GM19372 (cell line): ENCODE measurements around the gene CAMK1.

Source experiments
- ATAC-seq: cut with Tn5 transposase; IDR thresholded peaks from one replicate; pipeline ENCODE4 v1.9.1; 2021; ENCODE audit warnings: mild to moderate bottlenecking, low read depth, moderate library complexity; ENCODE audit not compliant: unreplicated experiment

Gene CAMK1

GRCh38 chr3:9769426-9770275 is at the start of gene CAMK1:
CAMK1 (minus strand) TSS chr3:9769947; CDS start chr3:9767749, 2,198 bp downstream.
- ATAC-seq, result no peak

DNA sequence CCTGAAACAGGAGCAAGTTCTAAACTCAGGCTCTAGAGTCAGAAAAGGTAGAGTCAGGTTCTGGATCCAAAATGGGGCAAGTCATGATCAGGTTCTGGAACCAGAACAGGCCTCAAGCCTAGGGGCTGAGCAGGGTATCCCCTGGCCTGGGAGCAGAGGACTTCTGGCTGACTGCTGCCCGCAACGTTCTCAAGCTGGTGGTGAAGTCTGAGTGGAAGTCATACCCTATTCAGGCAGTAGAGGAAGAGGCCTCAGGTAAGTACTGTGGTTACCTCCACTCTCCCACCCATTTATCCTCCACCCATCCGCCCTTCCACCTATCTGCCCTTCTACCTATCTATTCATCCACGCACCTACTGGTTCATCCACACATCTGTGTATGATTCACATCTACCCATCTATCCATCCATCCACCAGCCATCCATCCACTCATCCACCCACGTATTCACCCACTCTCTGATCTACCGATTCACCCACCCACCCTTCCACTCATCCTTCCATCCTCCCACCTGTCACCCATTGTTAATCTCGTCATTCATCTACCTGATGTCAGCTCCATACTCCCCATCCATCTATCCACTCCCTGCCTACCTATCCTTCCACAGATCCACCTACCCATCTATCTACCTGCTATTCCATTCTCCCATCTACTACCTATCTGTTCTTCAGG is 49.1 kb upstream of the CAMK1 start:
- ATAC-seq, result no peak

- no peak for ATAC-seq
These were observed 47.7 kb upstream of the CAMK1 start for GRCh38 chr3:9817436-9817835.

- ATAC-seq, result no peak
These were observed 46.2 kb upstream of the CAMK1 start for GRCh38 chr3:9815986-9816385.

DNA sequence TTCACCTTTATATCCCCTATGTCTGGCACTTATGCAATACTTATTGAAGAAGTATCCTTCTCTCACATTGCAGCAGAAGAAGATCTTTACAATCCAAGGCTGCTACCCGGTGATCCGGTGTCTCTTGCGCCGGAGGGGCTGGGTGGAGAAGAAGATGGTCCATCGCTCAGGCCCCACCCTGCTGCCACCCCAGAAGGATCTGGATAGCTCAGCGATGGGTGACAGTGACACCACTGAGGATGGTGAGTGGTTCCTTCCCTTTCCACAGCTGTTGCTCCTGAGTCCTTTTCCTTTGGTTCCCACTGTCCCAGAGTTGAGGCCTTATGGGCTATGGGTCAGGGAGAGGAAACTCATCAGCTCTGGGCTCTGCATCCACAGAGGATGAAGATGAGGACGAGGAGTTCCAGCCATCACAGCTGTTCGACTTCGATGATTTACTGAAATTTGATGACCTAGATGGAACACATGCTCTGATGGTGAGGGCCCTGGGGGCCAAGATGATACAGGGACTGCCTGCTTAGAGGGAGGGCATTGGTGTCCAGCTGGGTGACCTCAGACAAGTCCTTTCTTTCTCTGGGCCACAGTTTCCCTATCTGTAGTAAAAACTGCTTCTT is 43.2 kb upstream of the CAMK1 start:
- no peak for ATAC-seq

DNA sequence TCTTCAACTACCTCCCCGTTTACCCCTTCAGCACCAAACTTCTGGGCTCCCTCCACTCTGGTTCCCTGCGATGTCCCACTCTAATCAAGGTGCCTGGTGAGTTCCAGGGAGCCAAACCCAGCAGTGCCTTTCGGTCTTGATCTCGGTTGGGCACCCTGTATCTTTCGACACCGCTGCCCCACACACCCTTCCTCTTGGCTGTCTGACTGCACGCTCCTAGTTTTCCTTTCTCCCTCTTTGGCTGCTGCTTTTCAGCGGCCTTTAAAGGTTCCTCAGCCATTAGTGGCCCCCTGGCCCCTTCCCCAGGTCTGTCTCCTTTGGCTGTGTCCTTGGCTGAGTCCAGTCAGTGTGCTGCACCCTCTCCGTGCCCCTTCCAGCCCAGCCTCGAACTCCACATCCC is 41.1 kb upstream of the CAMK1 start:
- no peak for ATAC-seq

- no peak for ATAC-seq
These were observed 40.7 kb upstream of the CAMK1 start for GRCh38 chr3:9810433-9810770.

GRCh38 chr3:9809615-9810432 is 40.1 kb upstream of the CAMK1 start, which contains the start of gene TTLL3:
TTLL3 (plus strand) TSS chr3:9810262; CDS start chr3:9810662, 400 bp downstream.
- peak; percentile 47 for ATAC-seq

DNA sequence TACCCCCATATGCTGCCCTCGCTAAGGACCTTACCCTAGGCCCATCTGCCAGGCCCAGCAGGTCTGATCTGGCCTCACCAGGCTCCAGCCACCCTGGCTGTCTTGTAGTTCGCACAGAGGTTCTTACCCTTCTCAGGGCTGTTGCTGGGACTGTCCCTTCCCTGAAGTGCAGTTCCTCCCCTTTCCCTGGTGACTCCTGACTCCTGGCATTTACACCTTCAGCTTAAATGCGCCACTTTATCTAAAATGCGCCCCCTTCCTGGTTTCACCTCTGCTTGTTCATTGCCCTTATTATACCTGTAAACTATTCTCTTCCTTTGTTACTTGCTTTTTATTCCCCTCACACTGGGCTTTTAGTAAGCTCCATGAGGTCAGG is 39.5 kb upstream of the CAMK1 start:
- ATAC-seq, result no peak

DNA sequence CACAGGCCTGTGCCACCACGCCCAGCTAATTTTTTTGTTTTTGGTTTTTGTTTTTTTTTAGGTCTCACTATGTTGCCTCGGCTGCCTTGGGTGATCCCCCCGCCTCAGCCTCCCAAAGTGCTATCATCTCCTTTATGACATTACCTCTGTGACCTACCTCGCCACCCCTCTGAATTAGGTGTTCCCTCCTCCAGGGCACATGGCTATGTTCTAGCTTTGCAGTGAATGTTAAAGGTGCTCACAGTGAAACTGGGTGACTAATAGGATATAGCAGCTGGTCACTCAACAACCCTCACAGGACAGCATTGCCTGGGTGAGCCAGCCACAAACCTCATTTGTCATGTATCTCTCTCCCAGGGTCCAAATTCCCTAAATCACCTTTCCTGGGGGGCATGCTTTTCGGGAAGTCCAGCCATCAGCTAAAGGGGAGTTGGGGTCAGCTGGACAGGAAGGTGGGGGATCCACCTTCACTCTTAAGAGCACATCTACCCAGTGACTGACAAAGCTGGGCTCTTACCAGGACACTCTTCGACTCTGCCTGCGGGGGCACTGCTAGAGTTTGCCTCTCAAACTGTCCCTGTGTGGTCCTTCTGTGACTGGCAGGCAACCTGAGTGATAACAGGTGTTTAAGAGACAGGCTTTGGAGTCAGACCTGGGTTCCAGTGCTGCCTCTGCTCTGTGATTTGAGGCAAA is 38.7 kb upstream of the CAMK1 start:
- no peak for ATAC-seq

GRCh38 chr3:9807981-9808344 is 38.2 kb upstream of the CAMK1 start:
- ATAC-seq, result no peak

- ATAC-seq, result no peak
These were observed 37.2 kb upstream of the CAMK1 start for GRCh38 chr3:9806688-9807589.

GRCh38 chr3:9806137-9806536 is 36.4 kb upstream of the CAMK1 start:
- no peak for ATAC-seq

GRCh38 chr3:9804996-9805395 is 35.2 kb upstream of the CAMK1 start:
- no peak for ATAC-seq

- no peak for ATAC-seq
These were observed 33.7 kb upstream of the CAMK1 start for GRCh38 chr3:9803494-9803893.

- no peak for ATAC-seq
These were observed 30.8 kb upstream of the CAMK1 start for GRCh38 chr3:9800529-9800928.

- ATAC-seq, result no peak
These were observed 27.6 kb upstream of the CAMK1 start for GRCh38 chr3:9797196-9797945.

GRCh38 chr3:9795207-9795606 is 25.5 kb upstream of the CAMK1 start:
- ATAC-seq, result no peak

DNA sequence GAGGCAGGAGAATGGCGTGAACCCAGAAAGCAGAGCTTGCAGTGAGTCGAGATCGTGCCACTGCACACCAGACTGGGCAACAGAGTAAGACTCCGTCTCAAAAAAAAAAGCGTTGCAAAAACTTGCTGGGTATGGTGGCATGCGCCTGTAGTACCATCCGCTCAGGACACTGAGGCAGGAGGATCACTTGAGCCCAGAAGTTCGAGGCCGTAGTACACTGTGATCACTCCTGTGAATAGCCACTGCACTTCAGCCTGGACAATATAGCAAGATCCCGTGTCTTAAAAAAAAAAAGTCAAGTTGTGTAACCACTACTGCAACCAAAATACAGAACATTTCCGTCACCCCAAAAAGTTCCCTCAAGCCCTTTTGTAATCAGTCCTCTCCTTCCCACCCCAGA is 24.7 kb upstream of the CAMK1 start:
- no peak for ATAC-seq
